GM12878 (cell line): ENCODE measurements around the gene CASQ1. TPM values are rescaled to one million over a fixed set of nuclear protein-coding genes. Genes with fewer than 3 reads are reported as not detected.

Experiments used
- ATAC-seq: fragments of 200-7000 bp; cut with Tn5 transposase; 3 replicates; pipeline ENCODE4 v1.9.1; 2020; ENCODE audit warnings: mild to moderate bottlenecking, moderate library complexity
- BruUV-seq: library from RNA; stranded (reverse); fragments of 400-500 nt; replicated peaks from 2 replicates; lab custom pipeline; 2021; lab: Mats Ljungman, UMichigan
- CTCF ChIA-PET: fragments of 300-600 bp; sonication (Branson Sonifier 250); formaldehyde crosslinking; extraction: SDS; loops from one replicate; lab custom pipeline; 2021; ENCODE audit warnings: inconsistent platforms; lab: Yijun Ruan, JAX
- POLR2A ChIA-PET: fragments of 350-600 bp; formaldehyde crosslinking; extraction: SDS; loops from one replicate; lab custom pipeline; 2021; ENCODE audit warnings: inconsistent platforms; lab: Charles Lee
- RAD21 ChIA-PET: fragments of 300-600 bp; sonication (Branson Sonifier 250); formaldehyde crosslinking; loops from one replicate; lab custom pipeline; 2023; ENCODE audit warnings: antibody characterized with exemption; ENCODE audit not compliant: unreplicated experiment; lab: Charles Lee
- SMC1A ChIA-PET: fragments of 300-600 bp; sonication (Branson Sonifier 250); formaldehyde crosslinking; loops from one replicate; lab custom pipeline; 2023; ENCODE audit not compliant: unreplicated experiment, uncharacterized antibody; lab: Charles Lee
- DNase-seq: peaks from one replicate; pipeline ENCODE4 v3.0.0-alpha.2; 2011; ENCODE audit warnings: low read depth, low spot score
- FAIRE-seq: peaks from 3 replicates; lab custom pipeline; 2011; peaks lifted over from hg19 to GRCh38; lab: Jason Lieb, UNC
- H2AFZ ChIP-seq: 2 replicates; pipeline ENCODE4 v1.6.0; 2011; ENCODE audit warnings: low read depth, low read length, control low read depth; ENCODE audit not compliant: control insufficient read depth
- H3K27ac ChIP-seq: 2 replicates; pipeline ENCODE4 v1.5.1; 2011; ENCODE audit warnings: control low read depth; ENCODE audit not compliant: control insufficient read depth, insufficient read depth
- H3K27me3 ChIP-seq, 2 experiments: replicated peaks in 1 of 2; 2 replicates each; pipeline versions ENCODE4 v1.6.0 to v1.6.1; 2011; ENCODE audit warnings: low read length in 1 of 2; ENCODE audit not compliant: control insufficient read depth in 2 of 2, insufficient read depth in 2 of 2
- H3K36me3 ChIP-seq, 2 experiments: 2 replicates each; pipeline ENCODE4 v1.5.1; 2011; ENCODE audit warnings: low read length in 1 of 2; ENCODE audit not compliant: control insufficient read depth in 2 of 2, insufficient read depth in 2 of 2
- H3K4me1 ChIP-seq: 2 replicates; pipeline ENCODE4 v1.6.1; 2011; ENCODE audit warnings: mild to moderate bottlenecking, low read length, moderate library complexity, mixed read lengths; ENCODE audit not compliant: control insufficient read depth, insufficient read depth
- H3K4me2 ChIP-seq: 2 replicates; pipeline ENCODE4 v1.6.0; 2011; ENCODE audit warnings: control low read depth; ENCODE audit not compliant: control insufficient read depth, insufficient read depth
- H3K4me3 ChIP-seq: fragments of 200-600 bp; sonication (generic); 2 replicates; pipeline ENCODE4 v1.5.1; 2016
- H3K79me2 ChIP-seq: 2 replicates; pipeline ENCODE4 v1.6.0; 2011; ENCODE audit warnings: low read length; ENCODE audit not compliant: control insufficient read depth, insufficient read depth
- H3K9ac ChIP-seq: 2 replicates; pipeline ENCODE4 v1.8.0; 2011; ENCODE audit warnings: low read length, control low read depth, mixed read lengths; ENCODE audit not compliant: control insufficient read depth, insufficient read depth
- H3K9me3 ChIP-seq: replicated peaks from 3 replicates; pipeline ENCODE4 v1.5.1; 2011; ENCODE audit warnings: mild to moderate bottlenecking, low read length; ENCODE audit not compliant: control insufficient read depth, insufficient read depth
- H4K20me1 ChIP-seq: 2 replicates; pipeline ENCODE4 v1.6.0; 2011; ENCODE audit not compliant: control insufficient read depth, insufficient read depth
- ATF3 ChIP-seq: IDR thresholded peaks from 2 replicates; pipeline ENCODE4 v1.6.1; 2011; ENCODE audit warnings: low read depth, mild to moderate bottlenecking, low read length, moderate library complexity, borderline replicate concordance; ENCODE audit errors: extremely low read depth
- BACH1 ChIP-seq: fragments of 450-650 bp; IDR thresholded peaks from 2 replicates; pipeline ENCODE4 v1.6.1; 2017; ENCODE audit warnings: mild to moderate bottlenecking, borderline replicate concordance
- CBFB ChIP-seq: IDR thresholded peaks from 2 replicates; pipeline ENCODE4 v1.6.1; 2016; ENCODE audit warnings: antibody characterized with exemption, low read depth
- EGR1 ChIP-seq, 2 experiments: IDR thresholded peaks; 1 replicate in 1 of 2; 2 replicates in 1 of 2; pipeline ENCODE4 v1.6.1; 2011 to 2012; ENCODE audit warnings: low read depth in 2 of 2, low read length in 2 of 2, borderline replicate concordance in 1 of 2, mild to moderate bottlenecking in 1 of 2, moderate library complexity in 1 of 2
- ELK1 ChIP-seq: IDR thresholded peaks from 2 replicates; pipeline ENCODE4 v1.6.1; 2012; ENCODE audit warnings: low read depth, low read length, improper control_type of control experiment
- JUND ChIP-seq: IDR thresholded peaks from 2 replicates; pipeline ENCODE4 v1.6.1; 2012; ENCODE audit warnings: low read depth, mild to moderate bottlenecking, low read length, improper control_type of control experiment, moderate library complexity
- MEF2B ChIP-seq: fragments of 450-650 bp; IDR thresholded peaks from 2 replicates; pipeline ENCODE4 v1.6.1; 2018; ENCODE audit warnings: mild to moderate bottlenecking, moderate library complexity; ENCODE audit not compliant: partially characterized antibody, poor library complexity, severe bottlenecking
- WGBS: methylation state at CpG from one replicate; pipeline ENCODE4 v1.1.6; 2016; ENCODE audit warnings: low lambda C conversion rate; ENCODE audit not compliant: insufficient replicate concordance, insufficient coverage; ENCODE audit errors: missing lambda C conversion rate; 5-methylcytosine and 5-hydroxymethylcytosine counted together
- in situ Hi-C: fragments of 300-500 bp; cut with MboI; formaldehyde crosslinking; loops from 9 replicates; pipeline ENCODE4 v1.14.3; 2018; ENCODE audit warnings: mixed read lengths
- intact Hi-C: fragments of 100-400 bp; cut with micrococcal nuclease; formaldehyde crosslinking; loops from one replicate; pipeline ENCODE4 v1.14.2; 2022; ENCODE audit not compliant: unreplicated experiment
- polyA plus RNA-seq, 11 experiments: library from polyadenylated mRNA; depleted of rRNA in 4 of 11; unstranded in 6 of 11; stranded (reverse) in 5 of 11; fragments of >200 nt; fragmentation: Nextera tagmentation in 4 of 11; fragmentation: Illumina TruSeq in 1 of 11; extraction: Ambion mirVana in 4 of 11; extraction: Trizol in 1 of 11; gene quantifications; 1 replicate in 1 of 11; 2 replicates in 10 of 11; pipeline versions ENCODE4 v1.2.1 to v1.2.3, GENCODE V29; 2011 to 2016; ENCODE audit warnings: inconsistent platforms in 2 of 11, missing spikeins in 2 of 11, low read depth in 1 of 11
- total RNA-seq, 4 experiments: library from RNA; depleted of rRNA in 3 of 4; stranded (reverse); fragments of >200 nt in 3 of 4; fragmentation: Illumina TruSeq in 1 of 4; extraction: Trizol in 1 of 4; gene quantifications; 2 replicates each; pipeline versions ENCODE4 v1.2.1 to v1.2.3, GENCODE V29; 2013 to 2021
- TF ChIP-seq, protein P1 (sequence below): fragments of 450-650 bp; IDR thresholded peaks from 2 replicates; pipeline ENCODE4 v1.6.1; 2017; ENCODE audit warnings: mild to moderate bottlenecking, moderate library complexity
- TF ChIP-seq, protein P2 (sequence below): fragments of 450-650 bp; IDR thresholded peaks from 2 replicates; pipeline ENCODE4 v1.6.1; 2014; ENCODE audit warnings: mild to moderate bottlenecking
- TF ChIP-seq, protein P3 (sequence below): IDR thresholded peaks from 2 replicates; pipeline ENCODE4 v1.6.1; 2011; ENCODE audit warnings: mild to moderate bottlenecking, low read depth, low read length, moderate library complexity; ENCODE audit not compliant: insufficient replicate concordance
- TF ChIP-seq, protein P4 (sequence below): fragments of 450-650 bp; formaldehyde crosslinking; IDR thresholded peaks from 2 replicates; pipeline ENCODE4 v1.4.0; 2022; ENCODE audit warnings: mild to moderate bottlenecking, moderate library complexity

The CASQ1 gene
- total and polyA plus RNA-seq, 10 of the 15 experiments (the other 5 are each of a cell fraction or from before 2014, with no cell fraction given), result 0.10 to 0.77 (median 0.34) TPM

DNA sequence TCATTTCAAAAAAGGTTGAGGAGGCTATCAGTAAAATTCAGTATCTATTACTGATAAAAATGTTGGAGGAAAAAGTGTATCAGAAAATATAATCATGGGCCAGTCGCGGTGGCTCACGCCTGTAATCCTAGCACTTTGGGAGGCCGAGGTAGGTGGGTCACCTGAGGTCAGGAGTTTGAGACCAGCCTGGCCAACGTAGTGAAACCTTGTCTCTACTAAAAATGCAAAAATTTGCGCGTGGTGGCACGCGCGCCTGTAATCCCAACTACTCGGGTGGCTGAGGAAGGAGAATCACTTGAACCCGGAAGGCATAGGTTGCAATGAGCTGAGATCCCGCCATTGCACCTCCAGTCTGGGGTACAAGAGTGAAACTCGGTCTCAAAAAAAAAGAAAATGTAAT is 44.3 kb upstream of the CASQ1 start:
- Histone ChIP-seq H2AFZ (no peak overlapping the region), H3K27ac (no peak overlapping the region), H3K4me1 (no peaks in the 10 kb centered on the region), H3K4me2 (no peak overlapping the region), H3K4me3 (no peak overlapping the region), H3K27me3 (no peaks in the 10 kb centered on the region; a peak in 1 of 4 replicates), H4K20me1 (no peaks in the 10 kb centered on the region), H3K79me2 (no peaks in the 10 kb centered on the region), H3K36me3 (no peaks in the 10 kb centered on the region), H3K9ac (no peak overlapping the region), H3K9me3 (no peaks in the 10 kb centered on the region)
- no TSS peak for BruUV-seq
- WGBS, result 67% methylated on average over 14 of the region's 14 CpGs
- FAIRE-seq (no peak), DNase-seq (no peak), ATAC-seq (no peak)
- ChIA-PET POLR2A (no interaction called here), CTCF (interaction anchor here (0.6 kb wide), 1 partner anchor 59 kb away, joined by 3 read pairs; no protein-coding TSS in a partner anchor), RAD21 (no interaction called here), SMC1A (interaction anchor here (0.7 kb wide), 1 partner anchor 20 kb away, joined by 3 read pairs; no protein-coding TSS in a partner anchor)
- in situ Hi-C loops, result no loop called here
- intact Hi-C loops, result no loop called here
- TF ChIP-seq, protein P1, sequence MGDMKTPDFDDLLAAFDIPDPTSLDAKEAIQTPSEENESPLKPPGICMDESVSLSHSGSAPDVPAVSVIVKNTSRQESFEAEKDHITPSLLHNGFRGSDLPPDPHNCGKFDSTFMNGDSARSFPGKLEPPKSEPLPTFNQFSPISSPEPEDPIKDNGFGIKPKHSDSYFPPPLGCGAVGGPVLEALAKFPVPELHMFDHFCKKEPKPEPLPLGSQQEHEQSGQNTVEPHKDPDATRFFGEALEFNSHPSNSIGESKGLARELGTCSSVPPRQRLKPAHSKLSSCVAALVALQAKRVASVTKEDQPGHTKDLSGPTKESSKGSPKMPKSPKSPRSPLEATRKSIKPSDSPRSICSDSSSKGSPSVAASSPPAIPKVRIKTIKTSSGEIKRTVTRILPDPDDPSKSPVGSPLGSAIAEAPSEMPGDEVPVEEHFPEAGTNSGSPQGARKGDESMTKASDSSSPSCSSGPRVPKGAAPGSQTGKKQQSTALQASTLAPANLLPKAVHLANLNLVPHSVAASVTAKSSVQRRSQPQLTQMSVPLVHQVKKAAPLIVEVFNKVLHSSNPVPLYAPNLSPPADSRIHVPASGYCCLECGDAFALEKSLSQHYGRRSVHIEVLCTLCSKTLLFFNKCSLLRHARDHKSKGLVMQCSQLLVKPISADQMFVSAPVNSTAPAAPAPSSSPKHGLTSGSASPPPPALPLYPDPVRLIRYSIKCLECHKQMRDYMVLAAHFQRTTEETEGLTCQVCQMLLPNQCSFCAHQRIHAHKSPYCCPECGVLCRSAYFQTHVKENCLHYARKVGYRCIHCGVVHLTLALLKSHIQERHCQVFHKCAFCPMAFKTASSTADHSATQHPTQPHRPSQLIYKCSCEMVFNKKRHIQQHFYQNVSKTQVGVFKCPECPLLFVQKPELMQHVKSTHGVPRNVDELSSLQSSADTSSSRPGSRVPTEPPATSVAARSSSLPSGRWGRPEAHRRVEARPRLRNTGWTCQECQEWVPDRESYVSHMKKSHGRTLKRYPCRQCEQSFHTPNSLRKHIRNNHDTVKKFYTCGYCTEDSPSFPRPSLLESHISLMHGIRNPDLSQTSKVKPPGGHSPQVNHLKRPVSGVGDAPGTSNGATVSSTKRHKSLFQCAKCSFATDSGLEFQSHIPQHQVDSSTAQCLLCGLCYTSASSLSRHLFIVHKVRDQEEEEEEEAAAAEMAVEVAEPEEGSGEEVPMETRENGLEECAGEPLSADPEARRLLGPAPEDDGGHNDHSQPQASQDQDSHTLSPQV, result no peak
- TF ChIP-seq MEF2B (no peak), ATF3 (no peak), CBFB (no peak), JUND (no peak), ELK1 (no peak), BACH1 (no peak), EGR1 (IDR thresholded peaks at IDR 0.05; ENCODE audit: borderline replicate concordance in 1 of 2, low read depth in 2 of 2, low read length in 2 of 2) (no peak)
- TF ChIP-seq, protein P2, sequence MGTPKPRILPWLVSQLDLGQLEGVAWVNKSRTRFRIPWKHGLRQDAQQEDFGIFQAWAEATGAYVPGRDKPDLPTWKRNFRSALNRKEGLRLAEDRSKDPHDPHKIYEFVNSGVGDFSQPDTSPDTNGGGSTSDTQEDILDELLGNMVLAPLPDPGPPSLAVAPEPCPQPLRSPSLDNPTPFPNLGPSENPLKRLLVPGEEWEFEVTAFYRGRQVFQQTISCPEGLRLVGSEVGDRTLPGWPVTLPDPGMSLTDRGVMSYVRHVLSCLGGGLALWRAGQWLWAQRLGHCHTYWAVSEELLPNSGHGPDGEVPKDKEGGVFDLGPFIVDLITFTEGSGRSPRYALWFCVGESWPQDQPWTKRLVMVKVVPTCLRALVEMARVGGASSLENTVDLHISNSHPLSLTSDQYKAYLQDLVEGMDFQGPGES, result no peak
- TF ChIP-seq, protein P3, sequence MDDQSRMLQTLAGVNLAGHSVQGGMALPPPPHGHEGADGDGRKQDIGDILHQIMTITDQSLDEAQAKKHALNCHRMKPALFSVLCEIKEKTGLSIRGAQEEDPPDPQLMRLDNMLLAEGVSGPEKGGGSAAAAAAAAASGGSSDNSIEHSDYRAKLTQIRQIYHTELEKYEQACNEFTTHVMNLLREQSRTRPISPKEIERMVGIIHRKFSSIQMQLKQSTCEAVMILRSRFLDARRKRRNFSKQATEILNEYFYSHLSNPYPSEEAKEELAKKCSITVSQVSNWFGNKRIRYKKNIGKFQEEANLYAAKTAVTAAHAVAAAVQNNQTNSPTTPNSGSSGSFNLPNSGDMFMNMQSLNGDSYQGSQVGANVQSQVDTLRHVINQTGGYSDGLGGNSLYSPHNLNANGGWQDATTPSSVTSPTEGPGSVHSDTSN, result no peak
- TF ChIP-seq, protein P4, sequence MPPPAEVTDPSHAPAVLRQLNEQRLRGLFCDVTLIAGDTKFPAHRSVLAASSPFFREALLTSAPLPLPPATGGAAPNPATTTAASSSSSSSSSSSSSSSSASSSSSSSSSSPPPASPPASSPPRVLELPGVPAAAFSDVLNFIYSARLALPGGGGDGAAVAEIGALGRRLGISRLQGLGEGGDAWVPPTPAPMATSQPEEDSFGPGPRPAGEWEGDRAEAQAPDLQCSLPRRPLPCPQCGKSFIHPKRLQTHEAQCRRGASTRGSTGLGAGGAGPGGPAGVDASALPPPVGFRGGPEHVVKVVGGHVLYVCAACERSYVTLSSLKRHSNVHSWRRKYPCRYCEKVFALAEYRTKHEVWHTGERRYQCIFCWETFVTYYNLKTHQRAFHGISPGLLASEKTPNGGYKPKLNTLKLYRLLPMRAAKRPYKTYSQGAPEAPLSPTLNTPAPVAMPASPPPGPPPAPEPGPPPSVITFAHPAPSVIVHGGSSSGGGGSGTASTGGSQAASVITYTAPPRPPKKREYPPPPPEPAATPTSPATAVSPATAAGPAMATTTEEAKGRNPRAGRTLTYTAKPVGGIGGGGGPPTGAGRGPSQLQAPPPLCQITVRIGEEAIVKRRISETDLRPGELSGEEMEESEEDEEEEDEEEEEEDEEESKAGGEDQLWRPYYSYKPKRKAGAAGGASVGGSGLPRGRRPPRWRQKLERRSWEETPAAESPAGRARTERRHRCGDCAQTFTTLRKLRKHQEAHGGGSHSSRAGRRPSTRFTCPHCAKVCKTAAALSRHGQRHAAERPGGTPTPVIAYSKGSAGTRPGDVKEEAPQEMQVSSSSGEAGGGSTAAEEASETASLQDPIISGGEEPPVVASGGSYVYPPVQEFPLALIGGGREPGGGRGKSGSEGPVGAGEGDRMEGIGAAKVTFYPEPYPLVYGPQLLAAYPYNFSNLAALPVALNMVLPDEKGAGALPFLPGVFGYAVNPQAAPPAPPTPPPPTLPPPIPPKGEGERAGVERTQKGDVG (CRISPR knock-in tag), result no peak
